Measurements from ENCODE around the gene KCTD3.
A peak's percentile ranks its signal among the peaks of the same experiment; 100 is the strongest.

Gene KCTD3

DNA sequence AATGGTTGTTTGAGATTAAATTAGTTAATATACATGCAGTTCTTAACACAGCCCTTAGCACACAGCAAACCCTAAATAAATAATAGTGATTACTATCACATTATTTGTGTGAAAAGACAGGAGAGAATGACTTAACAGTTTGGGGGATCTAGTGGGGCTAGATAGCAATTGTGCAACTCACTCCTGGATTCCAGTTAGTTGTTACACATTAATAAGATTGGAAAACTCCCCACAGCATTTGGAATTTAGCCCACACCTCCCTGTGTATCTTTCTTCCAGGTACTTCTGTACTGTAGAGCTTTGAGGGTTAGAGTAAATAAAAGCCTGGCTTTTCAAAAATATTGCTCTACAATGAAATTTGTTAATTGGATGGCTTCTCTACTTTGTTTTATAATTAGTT is 93.2 kb downstream of the KCTD3 start:
- no peak for DNase-seq (ENCODE audit: low read depth)

DNA sequence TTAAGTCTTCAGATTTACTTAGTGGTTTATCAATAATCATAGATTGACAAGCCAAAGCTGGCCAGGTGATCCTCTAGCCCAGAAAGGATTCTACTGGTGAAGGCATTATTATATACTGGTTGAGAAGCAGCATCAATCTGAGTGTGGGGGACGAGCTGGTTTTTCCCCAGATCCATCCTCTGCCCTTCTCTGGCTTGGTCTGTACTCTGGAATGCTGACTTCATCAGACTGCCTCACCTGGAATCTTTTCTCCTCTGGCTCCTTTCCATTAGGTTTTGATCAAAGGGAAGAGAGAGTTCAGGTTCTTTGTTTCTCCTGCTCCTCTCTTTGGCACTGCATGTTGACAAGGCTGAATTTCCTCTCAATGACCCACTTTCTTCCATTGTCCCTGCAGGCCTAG is 93.9 kb downstream of the KCTD3 start:
- DNase-seq (ENCODE audit: low read depth): no peak

DNA sequence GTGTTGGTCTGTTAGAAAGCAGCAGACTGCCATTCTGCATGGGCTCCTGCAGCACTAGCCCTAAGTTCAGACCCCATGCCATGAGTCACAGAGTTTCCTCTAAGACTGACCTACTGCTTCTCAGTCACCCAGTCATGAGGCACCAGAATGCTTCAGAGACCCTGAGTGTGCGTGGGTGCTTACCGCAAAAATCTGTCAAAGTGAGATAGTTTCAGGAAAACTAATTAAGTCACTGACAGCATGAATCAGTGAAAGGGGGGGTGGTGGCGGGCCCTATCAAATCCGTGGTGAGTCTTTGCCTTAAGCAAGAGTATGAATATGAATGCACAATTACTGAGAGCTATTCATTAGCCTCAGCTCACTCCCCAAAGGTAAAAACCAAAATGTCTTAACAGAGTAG is 98.1 kb downstream of the KCTD3 start:
- peak; percentile 65 for DNase-seq (ENCODE audit: low read depth)

DNA sequence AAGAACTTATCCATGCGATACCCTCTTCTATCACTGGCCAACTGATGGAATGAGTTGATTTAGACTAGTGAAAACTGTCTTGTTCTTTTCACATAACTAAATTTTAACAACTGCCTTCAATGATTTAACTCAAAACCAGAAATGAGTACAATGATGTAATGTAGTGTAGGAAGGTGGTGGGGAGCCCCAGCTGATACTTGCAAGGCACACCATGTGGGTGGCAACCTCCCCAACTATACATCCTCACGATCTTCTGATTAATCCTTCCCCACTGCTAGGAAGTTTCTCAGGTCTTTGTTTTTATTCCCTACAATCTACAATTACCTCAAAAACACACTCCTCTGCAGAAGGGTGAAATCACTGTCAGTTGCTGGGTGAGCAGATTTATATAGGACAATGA is 100.7 kb downstream of the KCTD3 start:
- DNase-seq (ENCODE audit: low read depth): no peak

DNA sequence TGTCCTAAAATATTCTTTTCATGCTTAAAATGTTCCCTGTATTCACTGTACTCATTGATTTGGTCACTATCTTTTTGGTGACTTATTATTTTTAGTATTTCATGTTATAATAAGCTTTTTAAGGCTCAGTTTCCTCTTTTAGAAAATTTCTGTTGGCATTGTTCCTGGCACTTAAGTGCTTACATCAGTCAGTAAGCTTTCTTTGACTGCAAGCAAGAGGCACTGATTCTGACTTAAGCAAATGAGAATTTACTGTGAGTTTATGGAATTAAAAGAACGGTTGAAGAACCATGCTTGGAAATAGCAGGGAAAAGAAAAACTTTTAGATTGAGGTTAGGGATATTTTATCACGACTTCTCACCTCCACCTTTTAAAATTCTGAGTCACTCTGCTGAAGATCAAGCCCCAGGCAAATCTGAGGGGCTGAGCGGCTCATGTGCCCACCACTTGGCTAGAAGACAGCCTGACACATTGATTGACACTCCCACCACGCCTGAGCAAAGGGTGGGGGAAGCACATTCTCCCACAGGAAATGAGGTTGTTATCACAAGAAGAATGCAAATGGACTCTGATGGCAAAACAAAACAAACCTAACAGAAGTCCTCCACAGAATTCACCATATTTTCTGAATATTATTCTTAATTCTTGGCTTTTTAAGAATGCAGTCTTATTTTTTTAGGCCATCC is 102.8 kb downstream of the KCTD3 start:
- DNase-seq (ENCODE audit: low read depth): peak; percentile 30
